Loucy (cell line): ENCODE data around the gene GFM1.

Experiments
- H2AFZ ChIP-seq: fragments of 200-600 bp; sonication (generic); 2 replicates; pipeline ENCODE4 v1.6.0; 2016; ENCODE audit warnings: antibody characterized with exemption, mild to moderate bottlenecking, low read length, moderate library complexity
- H3F3A ChIP-seq: fragments of 200-600 bp; 2 replicates; pipeline ENCODE4 v1.6.0; 2016; ENCODE audit warnings: antibody characterized with exemption, low read depth, mild to moderate bottlenecking
- H3K27me3 ChIP-seq: fragments of 200-600 bp; sonication (generic); 2 replicates; pipeline ENCODE4 v1.6.1; 2014; ENCODE audit warnings: low read length, mild to moderate bottlenecking; ENCODE audit not compliant: insufficient read depth, poor library complexity, severe bottlenecking
- H3K36me3 ChIP-seq: fragments of 200-600 bp; sonication (generic); 2 replicates; pipeline ENCODE4 v1.6.1; 2016; ENCODE audit warnings: low read length; ENCODE audit not compliant: insufficient read depth
- H3K4me1 ChIP-seq: fragments of 200-600 bp; sonication (generic); 2 replicates; pipeline ENCODE4 v1.5.1; 2014; ENCODE audit warnings: low read length, mild to moderate bottlenecking; ENCODE audit not compliant: insufficient read depth, poor library complexity, severe bottlenecking
- H3K4me2 ChIP-seq: fragments of 200-600 bp; sonication (generic); 2 replicates; pipeline ENCODE4 v1.6.0; 2014; ENCODE audit warnings: antibody characterized with exemption, low read length, low read depth, mild to moderate bottlenecking; ENCODE audit not compliant: poor library complexity, severe bottlenecking
- H3K4me3 ChIP-seq: fragments of 200-600 bp; sonication (generic); 2 replicates; pipeline ENCODE4 v1.5.1; 2014; ENCODE audit warnings: low read length, mild to moderate bottlenecking, mixed read lengths; ENCODE audit not compliant: poor library complexity, severe bottlenecking
- H3K79me2 ChIP-seq: fragments of 200-600 bp; sonication (generic); 2 replicates; pipeline ENCODE4 v1.6.1; 2014; ENCODE audit warnings: low read length; ENCODE audit not compliant: insufficient read depth
- H3K9ac ChIP-seq: fragments of 200-600 bp; sonication (generic); 2 replicates; pipeline ENCODE4 v1.6.0; 2014; ENCODE audit warnings: mild to moderate bottlenecking, low read depth, low read length, moderate library complexity; ENCODE audit not compliant: poor library complexity, severe bottlenecking
- H3K9me2 ChIP-seq: fragments of 200-600 bp; sonication (generic); replicated peaks from 2 replicates; pipeline ENCODE4 v1.6.1; 2016; ENCODE audit warnings: low read depth, low read length, mixed read lengths
- H3K9me3 ChIP-seq: fragments of 200-600 bp; sonication (generic); 2 replicates; pipeline ENCODE4 v1.6.1; 2014; ENCODE audit warnings: mild to moderate bottlenecking, antibody characterized with exemption, low read length, low read depth; ENCODE audit not compliant: insufficient read depth
- H4K20me1 ChIP-seq: fragments of 200-600 bp; sonication (generic); 2 replicates; pipeline ENCODE4 v1.6.0; 2014; ENCODE audit warnings: antibody characterized with exemption, low read length, mild to moderate bottlenecking; ENCODE audit not compliant: insufficient read depth, poor library complexity, severe bottlenecking
- EZH2phosphoT487 ChIP-seq: fragments of 200-600 bp; IDR thresholded peaks from 2 replicates; pipeline ENCODE4 v1.6.1; 2018; ENCODE audit warnings: antibody characterized with exemption, mild to moderate bottlenecking, moderate library complexity, borderline replicate concordance
- TF ChIP-seq, protein P1 (sequence below): fragments of 200-600 bp; sonication (generic); conservative IDR thresholded peaks from 2 replicates; pipeline ENCODE4 v1.5.1; 2014; ENCODE audit warnings: mild to moderate bottlenecking, antibody characterized with exemption, low read length

GFM1 gene

GRCh38 chr3:158728851-158729250 is 84.5 kb downstream of the GFM1 start:
- no peaks in the 10 kb centered on the region for H3K9me2 ChIP-seq

GRCh38 chr3:158731486-158731885 is 87.2 kb downstream of the GFM1 start:
- Histone ChIP-seq H3K36me3 (no peaks in the 10 kb centered on the region), H3K79me2 (no peaks in the 10 kb centered on the region), H3K9me2 (no peaks in the 10 kb centered on the region), H3K9ac (no peak overlapping the region), H3K4me3 (no peak overlapping the region), H3K4me1 (no peaks in the 10 kb centered on the region), H3F3A (no peaks in the 10 kb centered on the region), H3K4me2 (no peak overlapping the region), H3K27me3 (no peaks in the 10 kb centered on the region), H2AFZ (no peak overlapping the region), H4K20me1 (no peaks in the 10 kb centered on the region), H3K9me3 (no peaks in the 10 kb centered on the region)
- TF ChIP-seq EZH2phosphoT487 = no peak
- TF ChIP-seq, protein P1, sequence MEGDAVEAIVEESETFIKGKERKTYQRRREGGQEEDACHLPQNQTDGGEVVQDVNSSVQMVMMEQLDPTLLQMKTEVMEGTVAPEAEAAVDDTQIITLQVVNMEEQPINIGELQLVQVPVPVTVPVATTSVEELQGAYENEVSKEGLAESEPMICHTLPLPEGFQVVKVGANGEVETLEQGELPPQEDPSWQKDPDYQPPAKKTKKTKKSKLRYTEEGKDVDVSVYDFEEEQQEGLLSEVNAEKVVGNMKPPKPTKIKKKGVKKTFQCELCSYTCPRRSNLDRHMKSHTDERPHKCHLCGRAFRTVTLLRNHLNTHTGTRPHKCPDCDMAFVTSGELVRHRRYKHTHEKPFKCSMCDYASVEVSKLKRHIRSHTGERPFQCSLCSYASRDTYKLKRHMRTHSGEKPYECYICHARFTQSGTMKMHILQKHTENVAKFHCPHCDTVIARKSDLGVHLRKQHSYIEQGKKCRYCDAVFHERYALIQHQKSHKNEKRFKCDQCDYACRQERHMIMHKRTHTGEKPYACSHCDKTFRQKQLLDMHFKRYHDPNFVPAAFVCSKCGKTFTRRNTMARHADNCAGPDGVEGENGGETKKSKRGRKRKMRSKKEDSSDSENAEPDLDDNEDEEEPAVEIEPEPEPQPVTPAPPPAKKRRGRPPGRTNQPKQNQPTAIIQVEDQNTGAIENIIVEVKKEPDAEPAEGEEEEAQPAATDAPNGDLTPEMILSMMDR = no peak

More at GRCh38 chr3:158728851-158729250, 84.5 kb downstream of the GFM1 start:
- H3K9ac ChIP-seq = no peak overlapping the region
- H4K20me1 ChIP-seq = no peaks in the 10 kb centered on the region
- H3K79me2 ChIP-seq = no peaks in the 10 kb centered on the region
- no peaks in the 10 kb centered on the region for H3K36me3 ChIP-seq
- H3K27me3 ChIP-seq = no peaks in the 10 kb centered on the region
- no peak overlapping the region for H2AFZ ChIP-seq
- no peaks in the 10 kb centered on the region for H3K4me1 ChIP-seq
- no peak overlapping the region for H3K4me2 ChIP-seq
- H3K9me3 ChIP-seq = no peaks in the 10 kb centered on the region
- TF ChIP-seq, protein P1 = no peak
- no peak for TF ChIP-seq EZH2phosphoT487
- no peak overlapping the region for H3K4me3 ChIP-seq
- H3F3A ChIP-seq = no peaks in the 10 kb centered on the region

- Histone ChIP-seq H3K4me3 (no peak within 1 kb of the TSS), H3K4me1 (no peaks in the 10 kb centered on the region)
These were observed 87.9 kb downstream of the GFM1 start, which contains the start of gene RARRES1 for GRCh38 chr3:158731938-158732855. TSS of gene RARRES1 (minus strand) at chr3:158732457. CDS start at chr3:158732415, 42 bp downstream.

More at GRCh38 chr3:158731938-158732855, 87.9 kb downstream of the GFM1 start, which contains the start of gene RARRES1:
- H3K79me2 ChIP-seq = no peaks in the 10 kb centered on the region
- no peak within 1 kb of the TSS for H3K4me2 ChIP-seq
- H3K9me2 ChIP-seq = no peaks in the 10 kb centered on the region
- H4K20me1 ChIP-seq = no peaks in the 10 kb centered on the region
- H3K9ac ChIP-seq = no peak within 1 kb of the TSS
- no peaks in the 10 kb centered on the region for H3K27me3 ChIP-seq
- no peaks in the 10 kb centered on the region for H3K36me3 ChIP-seq
- H3F3A ChIP-seq = no peaks in the 10 kb centered on the region
- no peaks in the 10 kb centered on the region for H3K9me3 ChIP-seq
- TF ChIP-seq, protein P1 = no peak
- no peak for TF ChIP-seq EZH2phosphoT487
- no peak within 1 kb of the TSS for H2AFZ ChIP-seq
